Right renal pelvis (tissue), 4 donors: ENCODE measurements around the gene ST6GALNAC6. TPM values are rescaled to one million over a fixed set of nuclear protein-coding genes. Genes with fewer than 3 reads are reported as not detected.
"Not testable (repeated sequence)": the region's sequence is repeated elsewhere in the genome, so short reads cannot be mapped to it uniquely, and the experiment has no call there.

ENCODE experiments used
- DNase-seq, 4 donors: peaks; one replicate each; pipeline ENCODE4 v3.0.0-alpha.2; 2013; ENCODE audit warnings: low read depth in 4 of 4, low spot score in 3 of 4, missing footprints in 1 of 4
- polyA plus RNA-seq, 4 donors: library from polyadenylated mRNA; unstranded; fragments of 120-200 nt; gene quantifications; one replicate each; pipeline ENCODE4 v1.2.1, GENCODE V29; 2013; ENCODE audit not compliant: insufficient read length in 4 of 4

The ST6GALNAC6 gene
- polyA plus RNA-seq, 4 donors, result 44.5 to 49.1 (median 46.9) TPM

GRCh38 chr9:127876026-127876763 is 23.2 kb downstream of the ST6GALNAC6 start:
- DNase-seq, result no peak

GRCh38 chr9:127875306-127875966 is 24.0 kb downstream of the ST6GALNAC6 start:
- DNase-seq, result no peak

GRCh38 chr9:127874301-127875221 is 24.8 kb downstream of the ST6GALNAC6 start:
- DNase-seq, result no peak

GRCh38 chr9:127873886-127874285 is 25.5 kb downstream of the ST6GALNAC6 start:
- DNase-seq, result no peak

- no peak for DNase-seq
These were observed 26.1 kb downstream of the ST6GALNAC6 start for GRCh38 chr9:127873223-127873691.

GRCh38 chr9:127872369-127873222 is 26.8 kb downstream of the ST6GALNAC6 start:
- DNase-seq, result no peak

GRCh38 chr9:127871531-127871930 is 27.9 kb downstream of the ST6GALNAC6 start:
- no peak for DNase-seq

- DNase-seq, result no peak
These were observed 28.5 kb downstream of the ST6GALNAC6 start for GRCh38 chr9:127870887-127871286.

- not testable (repeated sequence) for DNase-seq
These were observed 29.3 kb downstream of the ST6GALNAC6 start for GRCh38 chr9:127870153-127870491.

GRCh38 chr9:127869310-127870152 is 29.9 kb downstream of the ST6GALNAC6 start:
- peak in 3 of 4 donors; percentile 64 to 72 (median 71) for DNase-seq

GRCh38 chr9:127868278-127868902 is 31.0 kb downstream of the ST6GALNAC6 start:
- DNase-seq, result no peak

GRCh38 chr9:127867356-127868277 is 31.8 kb downstream of the ST6GALNAC6 start:
- no peak for DNase-seq

- DNase-seq, result no peak
These were observed 32.9 kb downstream of the ST6GALNAC6 start for GRCh38 chr9:127866535-127866934.

GRCh38 chr9:127865645-127866464 is 33.5 kb downstream of the ST6GALNAC6 start:
- DNase-seq, result no peak

GRCh38 chr9:127863191-127863621 is 36.2 kb downstream of the ST6GALNAC6 start:
- DNase-seq, result no peak

- no peak for DNase-seq
These were observed 37.1 kb downstream of the ST6GALNAC6 start for GRCh38 chr9:127862075-127863011.
